ENCODE measurements around the gene CDKAL1.

DNA sequence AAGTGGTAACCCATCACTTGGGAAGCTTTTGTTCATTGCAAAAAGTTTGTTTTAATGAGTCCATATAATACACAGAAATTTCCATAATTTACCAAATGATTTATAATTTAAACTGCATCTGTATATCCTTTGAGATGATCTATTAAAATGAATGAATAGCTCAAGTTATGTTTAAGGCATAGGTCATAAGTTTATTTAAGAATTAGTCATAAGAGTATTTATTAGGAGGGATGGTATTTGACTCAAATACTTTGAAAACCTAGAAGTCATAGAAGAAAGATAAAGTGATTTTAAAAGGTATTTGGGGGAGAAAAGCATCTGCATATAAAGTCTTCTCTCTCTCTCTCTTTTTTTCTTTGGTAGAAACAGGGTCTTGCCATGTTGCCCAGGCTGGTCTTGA is 388.5 kb downstream of the CDKAL1 start:
- TF ChIP-seq POLR2AphosphoS5 (IDR thresholded peaks at IDR 0.05; ENCODE audit: low read depth, low read length) (no peak), POLR2A (IDR thresholded peaks at IDR 0.05; ENCODE audit: low read depth, low read length) (no peak)
